Activated CD4-positive, alpha-beta T cell treated with anti-CD3 and anti-CD28 coated beads, Interleukin-2, amount 50 U/mL, for 16 hours (primary cell): ENCODE measurements around the gene SMTNL1.
"Not testable (repeated sequence)": the region's sequence is repeated elsewhere in the genome, so short reads cannot be mapped to it uniquely, and the experiment has no call there.

Experiments
- DNase-seq: peaks from one replicate; pipeline ENCODE4 v3.0.0-alpha.2; 2020

SMTNL1 gene

DNA sequence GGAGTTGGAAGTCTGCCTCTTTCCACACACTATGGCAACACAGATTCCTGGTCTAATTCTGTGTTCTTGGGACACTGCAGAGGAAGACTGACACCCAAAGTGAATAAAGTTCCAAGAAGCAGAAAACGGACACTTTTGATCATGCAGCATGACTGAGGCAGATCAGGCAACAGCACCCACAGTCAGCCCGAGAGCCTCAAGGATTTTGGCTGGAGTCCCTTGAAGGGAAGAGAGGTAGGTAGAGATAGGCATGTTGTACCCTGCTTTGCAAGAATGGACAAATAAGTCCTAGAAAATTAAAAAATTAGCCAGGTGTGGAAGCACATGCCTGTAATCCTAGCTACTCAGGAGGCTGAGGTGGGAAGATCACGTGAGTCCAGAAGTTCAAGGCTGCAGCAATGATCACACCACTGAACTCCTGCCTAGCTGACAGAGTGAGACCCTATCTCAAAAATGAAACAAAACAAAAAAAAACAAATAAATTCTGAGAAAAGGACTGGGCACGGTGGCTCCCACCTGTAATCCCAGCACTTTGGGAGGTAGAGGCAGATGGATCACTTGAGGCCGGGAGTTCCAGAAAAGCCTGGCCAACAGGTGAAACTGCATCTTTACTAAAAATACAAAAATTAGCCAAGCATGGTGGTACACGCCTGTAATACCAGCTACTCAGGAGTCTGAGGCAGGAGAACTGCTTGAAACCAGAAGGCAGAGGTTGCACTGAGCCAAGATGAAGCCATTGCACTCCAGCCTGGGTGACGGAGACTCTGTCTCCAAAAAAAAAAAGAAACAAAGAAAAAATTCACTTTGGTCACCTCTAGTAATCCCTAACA is 28.8 kb upstream of the SMTNL1 start:
- DNase-seq, result no peak

DNA sequence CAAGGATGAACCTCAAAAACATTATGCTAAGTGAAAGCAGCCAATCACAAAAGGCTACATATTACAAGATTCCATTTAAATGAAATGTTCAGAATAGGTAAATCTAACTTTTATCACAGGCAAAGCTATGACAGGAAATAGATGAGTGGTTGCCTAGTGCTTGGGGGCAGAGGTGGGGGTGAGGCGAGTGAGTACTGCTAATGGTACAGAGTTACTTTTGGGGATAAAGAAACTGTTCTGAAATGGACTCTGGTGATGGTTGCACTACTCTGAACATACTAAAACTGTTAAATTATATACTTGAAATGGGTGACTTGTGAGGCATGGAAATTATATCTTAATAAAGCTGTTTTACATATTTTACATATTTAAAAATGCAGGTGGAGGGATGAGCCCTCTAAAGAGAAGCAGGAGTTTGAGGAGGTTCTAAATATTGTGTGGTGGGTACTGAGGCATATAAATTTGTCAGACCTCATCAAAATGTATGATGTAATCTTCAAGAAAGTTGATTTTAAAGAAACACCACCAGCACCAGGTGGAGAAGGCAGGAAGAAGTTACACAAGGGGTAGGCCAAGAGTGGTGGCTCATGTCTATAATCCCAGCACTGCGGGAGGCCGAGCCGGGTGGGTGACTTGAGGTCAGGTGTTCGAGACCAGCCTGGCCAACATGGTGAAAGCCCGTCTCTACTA is 25.5 kb upstream of the SMTNL1 start:
- DNase-seq, result no peak

DNA sequence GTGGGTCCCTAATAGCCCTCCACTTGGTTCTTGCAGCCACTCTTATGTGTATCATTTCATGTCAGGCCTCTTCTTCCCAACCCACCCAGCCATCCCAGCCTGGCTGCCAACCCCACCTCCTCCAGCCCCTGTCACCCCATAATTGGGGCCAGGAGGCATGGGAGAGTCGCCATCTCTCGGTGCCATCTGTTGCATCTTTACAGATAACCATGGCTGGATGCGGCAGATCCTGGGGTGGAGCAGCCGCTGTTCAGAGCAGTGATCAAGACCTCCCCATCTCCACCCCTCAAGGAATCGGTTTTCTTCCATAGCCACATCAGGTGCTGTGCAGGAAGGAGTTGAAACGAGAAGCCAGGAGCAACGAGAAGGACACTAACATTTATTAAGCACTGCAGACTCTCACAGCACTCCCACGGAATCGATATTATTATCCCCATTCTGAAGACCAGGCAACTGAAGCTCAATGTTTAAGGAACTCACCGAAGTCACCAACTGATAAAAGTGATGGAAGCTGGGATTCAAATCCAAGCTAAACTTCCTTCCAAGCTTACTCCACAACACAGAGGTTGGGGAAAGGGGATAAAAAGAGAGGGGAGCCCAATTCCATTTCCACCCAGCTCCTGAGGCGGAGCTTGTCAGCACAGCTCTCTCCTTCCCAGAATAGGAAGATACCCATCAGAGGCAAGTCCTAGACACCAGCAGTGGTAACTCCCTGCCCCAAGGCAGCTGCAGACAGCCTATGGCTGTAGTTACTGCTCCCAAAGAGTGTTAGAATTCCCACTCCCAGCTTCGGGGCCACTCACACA is 24.5 kb upstream of the SMTNL1 start:
- DNase-seq, result no peak

DNA sequence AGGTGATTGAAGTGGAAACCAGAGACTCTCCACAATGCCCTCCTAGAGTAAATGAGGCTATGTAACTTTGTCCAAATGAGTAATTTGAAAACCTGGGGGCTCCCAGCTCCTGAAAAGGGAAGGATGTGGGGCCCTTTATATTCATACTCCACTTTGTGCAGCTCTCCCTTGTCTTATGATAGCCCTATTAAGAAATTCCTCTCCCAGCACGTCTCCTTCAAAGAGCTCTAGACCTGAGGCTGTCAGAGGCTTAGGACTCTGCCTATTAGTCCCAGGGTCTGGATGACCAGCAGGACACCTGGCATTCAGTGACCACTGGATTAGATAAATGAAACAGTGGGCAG is 24.0 kb upstream of the SMTNL1 start:
- DNase-seq, result no peak

DNA sequence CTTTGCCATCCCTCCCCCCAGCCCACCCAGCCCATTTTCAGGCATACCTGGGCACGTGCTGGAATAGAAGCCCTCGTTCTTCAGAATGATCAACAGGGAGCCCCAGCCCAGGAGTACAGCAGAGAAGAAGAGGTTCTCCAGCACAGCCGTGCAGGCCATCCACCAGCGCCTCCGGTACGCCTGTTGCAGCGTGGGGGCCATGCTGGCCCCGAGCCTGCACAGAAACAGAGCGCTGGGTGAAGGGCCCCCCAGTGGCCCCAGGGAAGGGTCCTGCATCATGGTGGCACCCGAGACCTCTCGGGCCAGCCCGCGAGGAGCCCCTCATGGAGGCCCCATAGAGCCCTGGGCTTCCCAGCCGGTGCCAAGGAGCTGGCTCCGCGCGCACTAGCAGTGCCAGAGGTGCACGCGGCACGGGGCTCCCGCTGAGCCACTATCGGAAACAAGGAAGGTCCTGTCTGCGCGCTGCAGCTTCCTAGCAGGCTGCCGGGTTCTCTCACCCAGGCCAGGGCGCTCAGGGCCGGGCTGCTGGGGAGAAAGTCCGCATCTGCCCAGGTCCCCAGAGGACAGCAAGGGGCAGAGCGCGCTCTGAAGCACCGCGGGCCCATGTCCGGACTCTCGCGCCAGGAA is 23.4 kb upstream of the SMTNL1 start:
- DNase-seq, result peak; percentile 37

DNA sequence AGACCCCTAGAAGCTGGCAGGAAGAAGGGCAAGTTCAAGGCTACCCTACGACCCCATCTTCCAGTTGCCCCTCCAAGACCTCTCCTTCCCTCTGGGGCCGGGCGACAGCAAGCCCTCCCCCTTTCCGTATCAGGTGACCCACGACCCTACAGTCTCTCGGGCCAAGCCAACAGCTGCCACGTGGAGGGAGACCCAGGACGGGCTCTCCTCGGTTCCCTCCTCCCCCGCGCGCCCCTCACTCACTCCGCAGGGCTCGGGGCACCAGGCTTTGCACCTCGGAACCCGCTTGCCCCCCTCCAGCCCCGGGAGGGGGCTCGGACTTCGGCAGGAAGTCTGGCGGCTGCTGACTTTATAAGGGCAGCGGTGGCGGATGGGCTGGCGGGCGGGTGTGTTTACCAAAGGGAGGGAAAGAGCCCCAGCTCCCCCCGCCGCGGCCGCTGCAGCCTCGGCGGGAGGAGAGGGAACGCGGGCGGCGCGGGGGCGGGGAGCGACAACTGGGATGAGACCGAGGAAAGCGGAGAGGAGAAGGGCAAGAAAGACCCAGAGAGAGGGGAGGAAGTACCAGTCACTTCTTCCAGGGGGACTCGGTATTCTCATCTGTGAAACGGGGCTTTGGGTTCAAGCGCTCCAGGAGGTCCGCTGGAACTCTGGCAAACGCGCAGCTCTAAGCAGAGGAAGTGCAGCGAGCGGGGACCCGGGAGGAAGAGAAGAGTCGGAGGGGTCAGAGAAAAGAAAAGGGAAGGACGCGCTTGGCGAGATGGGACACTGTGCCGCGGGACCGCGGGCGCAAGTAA is 22.7 kb upstream of the SMTNL1 start:
- peak; percentile 56 for DNase-seq

DNA sequence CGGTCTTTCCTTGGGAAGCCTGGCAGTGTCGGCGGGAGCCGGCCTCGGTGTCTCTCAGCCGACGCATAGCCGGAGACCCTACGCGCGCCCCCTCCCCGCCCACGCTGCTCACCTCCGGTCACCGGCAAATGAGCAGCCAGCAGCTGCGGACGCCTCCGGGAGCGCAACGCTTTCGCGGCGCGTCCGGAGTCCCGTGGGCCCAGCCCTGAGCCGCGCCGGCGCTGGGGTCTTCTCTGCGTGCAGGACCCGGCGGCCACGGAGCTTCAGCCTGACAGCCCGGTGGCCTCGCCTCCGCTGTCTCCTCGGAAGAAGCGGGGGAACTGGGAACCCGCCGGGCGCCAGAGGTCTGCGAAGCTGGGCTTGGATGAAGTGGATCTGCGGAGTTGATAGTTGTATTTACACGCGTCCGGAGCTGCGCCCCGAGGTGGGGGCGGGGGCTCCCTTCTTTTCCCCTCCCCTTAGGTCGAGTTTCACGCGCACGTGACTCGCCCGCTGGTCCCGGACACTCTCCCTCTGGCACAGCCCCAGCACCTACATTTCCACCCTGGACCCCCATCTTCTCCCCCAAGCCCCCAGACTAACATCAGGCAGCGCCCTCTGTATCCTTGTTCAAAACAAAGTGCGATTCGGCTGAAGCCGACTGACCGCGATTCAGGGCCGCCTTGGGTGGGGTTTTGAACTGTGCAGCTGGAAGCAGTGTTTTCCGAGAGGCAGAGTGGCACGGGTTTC is 21.9 kb upstream of the SMTNL1 start, which contains the start of gene SLC43A1:
SLC43A1 (minus strand) TSS at position 371 of the 729 bp plus-strand sequence. CDS start 1,591 bp downstream, outside the sequence.
- DNase-seq, result peak; percentile 60

DNA sequence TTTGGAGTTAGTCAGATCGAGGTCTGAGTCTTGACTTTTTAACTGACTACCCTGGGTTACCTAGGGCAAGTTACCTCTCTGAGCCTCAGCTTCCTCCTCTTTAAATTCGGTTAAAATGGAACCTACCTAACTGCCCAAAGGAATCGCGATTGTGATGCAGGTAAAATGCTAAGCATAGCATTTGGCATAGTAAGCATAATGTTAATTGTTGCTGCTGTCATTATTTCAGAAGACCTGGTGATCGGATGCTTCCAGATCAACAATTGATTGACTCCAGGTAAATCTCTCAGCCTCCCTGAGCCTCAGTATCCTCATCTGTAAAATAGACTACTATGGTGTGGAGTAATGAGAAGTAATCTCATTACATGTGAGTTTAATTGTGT is 21.3 kb upstream of the SMTNL1 start:
- no peak for DNase-seq

DNA sequence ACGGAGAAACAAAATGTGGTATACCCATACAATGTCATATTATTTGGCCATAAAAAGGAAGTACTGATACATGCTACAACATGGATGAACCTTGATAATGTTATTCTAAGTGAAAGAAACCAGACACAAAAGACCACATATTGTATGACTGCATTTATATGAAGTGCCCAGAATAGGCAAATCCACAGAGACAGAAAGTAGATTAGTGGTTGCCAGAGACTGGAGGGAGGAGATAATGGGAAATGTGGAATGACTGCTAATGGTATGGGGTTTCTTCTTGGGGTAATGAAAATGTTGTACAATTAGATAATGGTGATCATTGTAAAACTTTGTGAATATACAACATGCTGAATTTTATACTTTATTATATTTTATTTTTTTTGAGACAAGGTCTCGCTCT is 16.3 kb upstream of the SMTNL1 start:
- no peak for DNase-seq

DNA sequence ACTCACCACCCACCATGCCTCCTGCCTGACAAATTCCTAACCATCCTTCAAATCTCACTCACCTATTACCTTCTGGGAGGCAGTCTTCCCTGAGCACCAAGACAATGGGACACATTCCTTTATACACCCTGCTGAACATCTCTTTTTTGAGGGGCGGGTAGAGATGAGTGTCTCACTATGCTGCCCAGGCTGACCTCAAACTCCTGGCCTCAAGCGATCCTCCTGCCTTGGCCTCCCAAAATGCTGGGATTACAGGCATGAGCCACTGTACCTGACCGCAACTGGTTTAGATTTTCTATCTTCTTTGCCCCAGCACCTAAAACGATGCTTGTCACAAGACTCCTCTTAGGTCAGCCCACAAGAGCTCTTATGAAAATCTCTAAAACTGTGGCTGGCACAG is 14.0 kb upstream of the SMTNL1 start:
- DNase-seq, result no peak

DNA sequence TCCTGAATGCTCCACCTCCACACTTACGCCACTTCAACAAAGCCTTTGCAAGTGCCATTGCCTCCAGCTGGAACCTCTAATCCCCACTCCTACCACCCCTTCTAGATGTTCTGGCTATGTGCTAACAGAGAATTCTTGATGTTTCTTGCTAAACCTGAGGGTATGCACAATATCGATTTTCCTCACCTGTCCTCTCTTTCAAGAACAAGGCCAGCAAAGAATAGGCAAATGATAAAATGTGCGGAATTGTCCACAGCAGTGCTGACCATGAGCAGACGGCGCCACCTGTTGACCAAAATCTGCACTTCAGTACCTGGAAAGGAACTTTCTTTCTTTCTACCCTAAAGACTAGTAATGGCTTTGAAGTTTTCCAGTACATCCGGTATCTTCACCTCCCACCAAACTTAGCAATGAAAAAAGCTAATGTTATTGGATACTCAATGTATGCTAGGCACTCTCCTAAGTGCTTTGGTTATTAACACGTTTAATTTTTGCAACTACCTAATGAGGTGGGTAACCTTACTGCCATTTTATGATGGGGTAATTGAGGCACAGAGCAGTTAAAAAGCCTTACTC is 10.3 kb upstream of the SMTNL1 start:
- peak; percentile 63 for DNase-seq

DNA sequence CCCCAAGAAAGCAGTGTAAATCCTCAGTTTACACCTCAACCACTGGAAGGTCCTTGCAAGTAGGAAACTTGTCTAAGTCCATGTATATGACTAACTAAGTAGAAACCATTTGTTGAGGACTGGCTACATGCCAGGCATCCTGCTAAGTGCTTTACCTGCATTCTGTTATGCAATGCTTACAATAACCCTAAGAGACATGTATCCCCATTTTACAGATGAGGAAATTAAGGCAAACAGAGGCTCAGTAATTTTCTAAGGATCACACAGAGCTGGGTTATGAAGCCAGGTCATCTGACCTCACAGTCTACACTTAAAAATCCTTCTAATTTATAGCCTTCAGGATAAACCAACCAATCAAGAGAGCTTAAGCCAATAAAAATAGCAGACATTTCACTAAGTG is 8.4 kb upstream of the SMTNL1 start:
- no peak for DNase-seq

DNA sequence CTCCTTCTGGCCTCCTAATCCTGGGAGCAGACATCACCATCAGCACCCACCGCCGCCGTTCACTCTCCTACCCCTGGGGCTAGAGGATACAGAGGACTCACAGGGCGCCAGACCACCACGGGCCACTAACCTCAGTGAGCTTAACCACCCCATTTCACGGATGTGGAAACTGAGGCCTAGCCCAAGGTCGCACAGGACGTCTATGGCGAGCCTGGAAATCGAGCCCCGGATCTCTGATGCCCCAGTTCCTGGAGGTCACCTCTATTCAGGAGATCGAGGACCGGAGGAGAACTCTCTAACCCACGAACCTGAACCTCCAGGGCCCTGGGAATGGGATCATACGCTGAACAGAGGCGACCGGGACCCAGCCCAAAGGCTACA is 7.2 kb upstream of the SMTNL1 start:
- no peak for DNase-seq

DNA sequence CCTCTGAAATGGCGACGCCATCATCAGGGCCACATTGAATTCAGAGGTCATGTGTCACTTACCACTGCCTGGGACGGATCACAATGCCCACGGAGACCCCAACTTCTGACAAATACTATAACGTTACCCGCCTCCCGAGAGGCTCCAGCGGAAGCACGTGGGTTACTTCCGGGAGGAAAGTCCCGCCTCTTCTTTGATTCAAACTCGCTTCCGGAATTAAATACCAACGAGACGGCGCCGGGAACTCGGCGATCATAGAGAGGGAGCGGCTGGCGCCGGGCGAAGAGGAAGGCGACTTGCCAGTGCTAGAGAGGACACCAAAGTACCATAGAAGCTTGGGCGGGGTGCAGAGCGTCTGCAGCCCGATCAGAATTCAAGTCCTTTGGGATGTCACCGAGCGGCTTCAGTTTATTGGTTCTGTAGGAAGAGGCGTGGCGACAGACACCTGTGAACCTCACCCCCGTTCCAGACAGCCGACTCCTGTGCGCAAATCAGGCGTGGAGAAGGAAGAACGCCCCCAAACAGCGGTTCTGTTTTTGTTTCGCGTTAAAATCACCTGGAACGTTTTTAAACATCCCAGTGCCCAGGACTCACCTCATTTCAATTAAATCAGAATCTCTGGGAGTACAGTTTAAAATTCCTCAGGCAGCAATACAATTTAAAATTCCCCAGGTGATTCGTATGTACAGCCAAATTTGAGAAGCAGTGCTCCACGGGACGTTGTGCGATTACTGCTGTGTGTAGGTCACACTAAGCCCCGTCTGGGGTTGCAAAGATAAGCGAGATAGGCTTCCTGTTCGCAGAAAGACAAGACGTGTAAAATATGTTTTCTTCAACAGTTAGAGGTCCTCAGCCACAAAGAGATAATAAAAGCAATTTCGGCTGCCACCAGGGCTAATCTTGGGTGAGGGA is 6.5 kb upstream of the SMTNL1 start, which contains the start of gene TIMM10:
TIMM10 (minus strand) TSS at position 159 of the 912 bp plus-strand sequence. CDS start 565 bp downstream, outside the sequence.
- peak; percentile 98 for DNase-seq

DNA sequence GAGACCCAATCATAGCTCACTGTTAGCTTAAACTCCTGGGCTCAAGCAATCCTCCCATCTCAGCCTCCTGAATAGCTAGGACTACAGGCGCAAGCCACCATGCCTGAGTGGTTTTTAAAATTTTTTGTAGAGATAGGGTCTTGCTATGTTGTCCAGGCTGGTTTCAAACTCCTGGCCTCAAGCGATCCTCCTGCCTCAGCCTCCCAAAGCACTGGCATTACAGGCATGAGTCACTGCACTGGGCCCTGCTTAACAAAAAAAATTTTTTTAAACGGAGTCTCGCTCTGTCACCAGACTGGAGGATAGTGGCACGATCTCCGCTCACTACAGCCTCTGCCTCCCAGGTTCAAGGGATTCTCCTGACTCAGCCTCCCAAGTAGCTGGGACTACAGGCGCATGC is 2.9 kb upstream of the SMTNL1 start:
- DNase-seq, result not testable (repeated sequence)

DNA sequence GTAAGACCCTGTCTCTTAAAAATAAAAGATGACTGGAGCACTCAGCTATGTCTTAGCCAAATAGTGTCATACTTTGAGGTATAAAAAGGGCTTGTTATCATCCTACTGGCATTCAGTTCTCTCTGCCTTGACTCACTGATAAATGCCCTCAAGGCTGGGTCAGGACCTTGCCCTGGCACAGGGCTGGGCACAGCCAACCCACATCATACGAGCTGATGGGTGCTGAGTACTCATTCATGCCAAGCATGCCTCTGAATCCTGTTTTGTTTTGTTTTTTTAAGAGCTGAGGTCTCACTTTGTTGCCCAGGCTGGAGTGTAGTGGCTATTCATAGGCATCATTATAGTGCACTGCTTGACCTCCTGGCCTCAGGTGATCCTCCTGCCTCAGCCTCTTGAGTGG is 1.9 kb downstream of the SMTNL1 start:
- DNase-seq, result no peak

DNA sequence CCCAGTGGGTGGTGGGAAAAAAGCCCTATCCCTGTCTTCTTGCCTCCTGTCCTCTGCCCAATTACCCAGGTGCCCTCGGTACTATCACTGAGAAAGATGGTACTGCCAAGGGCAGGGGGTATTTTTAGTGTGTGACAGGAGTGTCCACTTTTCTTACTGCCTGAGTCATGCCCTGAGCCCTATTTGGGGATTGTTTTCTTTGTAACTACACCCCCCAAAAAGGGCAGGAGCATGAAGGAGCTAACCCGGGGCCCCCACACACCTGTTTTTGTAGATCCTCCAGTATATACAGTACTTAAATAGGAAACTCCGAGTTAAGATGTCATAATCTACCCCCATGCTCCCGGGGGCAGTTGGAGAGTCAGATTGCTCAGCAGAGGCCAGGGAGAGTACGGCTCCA is 3.8 kb downstream of the SMTNL1 start:
- no peak for DNase-seq

DNA sequence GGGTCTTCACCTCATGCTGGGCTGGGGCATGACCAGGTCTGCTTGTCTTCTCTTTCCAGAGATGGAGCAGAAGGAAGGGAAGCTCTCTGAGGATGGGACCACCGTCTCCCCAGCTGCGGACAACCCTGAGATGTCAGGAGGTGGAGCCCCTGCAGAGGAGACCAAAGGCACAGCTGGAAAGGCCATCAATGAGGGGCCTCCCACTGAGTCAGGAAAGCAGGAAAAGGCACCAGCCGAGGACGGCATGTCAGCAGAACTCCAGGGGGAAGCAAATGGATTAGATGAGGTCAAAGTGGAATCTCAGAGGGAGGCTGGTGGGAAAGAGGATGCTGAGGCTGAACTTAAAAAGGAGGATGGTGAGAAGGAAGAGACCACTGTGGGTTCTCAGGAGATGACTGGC is 5.2 kb downstream of the SMTNL1 start:
- no peak for DNase-seq

DNA sequence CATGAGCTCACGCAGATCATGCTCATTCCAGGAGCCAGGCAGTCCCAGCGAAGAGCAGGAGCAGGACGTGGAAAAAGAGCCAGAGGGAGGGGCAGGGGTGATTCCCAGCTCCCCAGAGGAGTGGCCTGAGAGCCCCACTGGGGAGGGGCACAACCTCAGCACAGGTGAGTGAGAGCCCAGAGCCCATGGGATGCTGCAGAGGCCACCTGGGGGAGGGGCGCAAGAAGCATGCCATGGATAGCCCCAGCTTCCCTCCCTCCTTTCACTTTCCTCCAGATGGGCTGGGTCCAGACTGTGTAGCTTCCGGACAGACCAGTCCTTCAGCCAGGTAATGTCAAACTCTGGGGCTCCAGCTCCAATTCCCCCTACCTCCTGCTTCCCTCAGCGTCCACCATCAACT is 6.2 kb downstream of the SMTNL1 start:
- no peak for DNase-seq

DNA sequence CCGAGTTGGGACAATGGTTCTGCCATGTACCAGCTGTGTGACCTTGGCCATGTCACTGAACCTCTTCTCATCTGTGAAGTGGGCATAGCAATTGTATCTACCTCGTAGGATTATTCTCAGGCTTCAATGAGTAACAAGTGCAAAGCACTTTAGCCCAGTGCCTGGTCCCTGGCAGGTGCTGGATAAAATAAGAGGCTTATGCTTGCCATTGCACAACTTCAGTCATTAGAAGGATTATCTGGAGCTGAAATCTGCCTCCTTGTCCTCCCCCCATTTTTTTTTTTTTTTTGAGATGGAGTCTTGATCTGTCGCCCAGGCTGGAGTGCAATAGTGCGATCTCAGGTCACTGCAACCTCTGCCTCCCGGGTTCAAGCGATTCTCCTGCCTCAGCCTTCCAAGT is 7.2 kb downstream of the SMTNL1 start:
- DNase-seq, result no peak
